Keratinocyte (primary cell): ENCODE data around the gene CD81. TPM values are rescaled to one million over a fixed set of nuclear protein-coding genes. Genes with fewer than 3 reads are reported as not detected.

Experiments used
- DNase-seq: peaks from one replicate; pipeline ENCODE4 v3.0.0-alpha.2; 2011; ENCODE audit warnings: low read depth, missing footprints, low spot score
- FAIRE-seq: peaks from 2 replicates; lab custom pipeline; 2011; peaks lifted over from hg19 to GRCh38; lab: Jason Lieb, UNC
- H2AFZ ChIP-seq: 2 replicates; pipeline ENCODE4 v1.6.0; 2012; ENCODE audit warnings: low read length, control low read depth, inconsistent platforms; ENCODE audit not compliant: control insufficient read depth
- H3K27ac ChIP-seq: 2 replicates; pipeline ENCODE4 v1.5.1; 2011; ENCODE audit warnings: low read length; ENCODE audit not compliant: control insufficient read depth, insufficient read depth
- H3K27me3 ChIP-seq: 3 replicates; pipeline ENCODE4 v1.6.0; 2011; ENCODE audit warnings: low read length; ENCODE audit not compliant: control insufficient read depth, insufficient read depth; ENCODE audit errors: extremely low read depth
- H3K36me3 ChIP-seq, 2 experiments: 2 replicates in 1 of 2; 3 replicates in 1 of 2; pipeline ENCODE4 v1.5.1; 2011; ENCODE audit warnings: low read length in 2 of 2, mild to moderate bottlenecking in 1 of 2; ENCODE audit not compliant: control insufficient read depth in 2 of 2, insufficient read depth in 2 of 2; ENCODE audit errors: extremely low read depth in 1 of 2
- H3K4me1 ChIP-seq: 3 replicates; pipeline ENCODE4 v1.5.1; 2011; ENCODE audit warnings: low read length; ENCODE audit not compliant: control insufficient read depth, insufficient read depth; ENCODE audit errors: extremely low read depth
- H3K4me2 ChIP-seq: 3 replicates; pipeline ENCODE4 v1.6.0; 2011; ENCODE audit warnings: low read depth, low read length; ENCODE audit not compliant: control insufficient read depth, insufficient read depth; ENCODE audit errors: extremely low read depth
- H3K4me3 ChIP-seq, 3 experiments: fragments of 200-600 bp in 1 of 3; sonication (generic) in 1 of 3; 2 replicates in 2 of 3; 3 replicates in 1 of 3; pipeline ENCODE4 v1.5.1; 2011 to 2016; ENCODE audit warnings: low read length in 3 of 3, mild to moderate bottlenecking in 3 of 3, control low read depth in 2 of 3, inconsistent platforms in 1 of 3, low read depth in 1 of 3, mixed read lengths in 1 of 3, mixed run types in 1 of 3, moderate library complexity in 1 of 3; ENCODE audit not compliant: control insufficient read depth in 2 of 3, insufficient read depth in 2 of 3; ENCODE audit errors: extremely low read depth in 1 of 3
- H3K79me2 ChIP-seq: 2 replicates; pipeline ENCODE4 v1.6.0; 2012; ENCODE audit warnings: low read length; ENCODE audit not compliant: control insufficient read depth, insufficient read depth
- H3K9ac ChIP-seq: 3 replicates; pipeline ENCODE4 v1.6.0; 2011; ENCODE audit warnings: low read length; ENCODE audit not compliant: control insufficient read depth, insufficient read depth; ENCODE audit errors: extremely low read depth
- H3K9me1 ChIP-seq: 3 replicates; pipeline ENCODE4 v1.6.0; 2011; ENCODE audit warnings: low read length; ENCODE audit not compliant: control insufficient read depth, insufficient read depth; ENCODE audit errors: extremely low read depth
- H3K9me3 ChIP-seq: 2 replicates; pipeline ENCODE4 v1.5.1; 2012; ENCODE audit warnings: low read depth, low read length; ENCODE audit not compliant: control insufficient read depth
- H4K20me1 ChIP-seq: 3 replicates; pipeline ENCODE4 v1.6.0; 2011; ENCODE audit warnings: low read length; ENCODE audit not compliant: control insufficient read depth, insufficient read depth; ENCODE audit errors: extremely low read depth
- EZH2 ChIP-seq: IDR thresholded peaks from one replicate; pipeline ENCODE4 v1.6.1; 2012; ENCODE audit warnings: inconsistent platforms, mild to moderate bottlenecking, low read length, moderate library complexity
- dilution Hi-C: fragments of 300-500 bp; cut with MboI; formaldehyde crosslinking; loops from one replicate; pipeline ENCODE4 v1.7.0; 2020; ENCODE audit warnings: low sequenced_read_pairs; ENCODE audit not compliant: extremely low pct_ligation_motif_present
- polyA plus RNA-seq, 5 experiments: library from polyadenylated mRNA; depleted of rRNA in 3 of 5; stranded (reverse) in 3 of 5; stranded (forward) in 1 of 5; unstranded in 1 of 5; fragments of >200 nt; gene quantifications; 1 replicate in 1 of 5; 2 replicates in 3 of 5; 3 replicates in 1 of 5; pipeline versions ENCODE4 v1.2.1 to v1.2.3, GENCODE V29; 2011 to 2012; ENCODE audit warnings: missing spikeins in 2 of 5, low read depth in 1 of 5, low replicate concordance in 1 of 5
- TF ChIP-seq, protein P1 (sequence below), 3 experiments: IDR thresholded peaks in 1 of 3; conservative IDR thresholded peaks in 1 of 3; optimal IDR thresholded peaks in 1 of 3; 2 replicates in 2 of 3; 3 replicates in 1 of 3; pipeline versions ENCODE3 to v1.5.1; 2011; ENCODE audit warnings: low read length in 3 of 3, mild to moderate bottlenecking in 3 of 3, moderate library complexity in 2 of 3, control low read depth in 1 of 3, inconsistent platforms in 1 of 3; ENCODE audit not compliant: insufficient read depth in 2 of 3; ENCODE audit errors: extremely low read depth in 1 of 3

Gene CD81
- polyA plus RNA-seq, 1 donor (not counting 4 experiments of a cell fraction or from before 2014, with no cell fraction given), result 194 TPM

DNA sequence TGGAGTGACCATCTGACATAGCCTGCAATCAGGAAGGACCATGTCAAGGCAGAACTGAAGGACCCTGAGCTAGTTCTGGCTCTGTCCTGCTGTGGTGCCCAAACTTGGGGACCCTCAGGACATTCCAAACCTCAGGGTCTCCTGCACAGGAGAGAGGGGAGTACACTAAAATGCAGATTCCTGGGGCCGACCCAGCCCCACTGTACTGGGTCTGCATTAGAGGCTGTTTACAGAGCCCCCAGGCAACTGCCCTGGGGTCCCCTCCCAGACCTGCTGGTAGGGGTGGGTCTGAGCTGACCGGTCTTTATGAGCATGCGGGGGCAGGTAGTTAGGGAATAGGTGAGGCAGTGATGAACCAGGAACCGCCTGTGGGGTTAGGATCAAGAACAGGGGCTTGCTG lies 60.4 kb downstream of the CD81 start:
- no peaks in the 10 kb centered on the region for H3K9me3 ChIP-seq
- no peak overlapping the region for H3K4me3 ChIP-seq
- no peak overlapping the region for H2AFZ ChIP-seq
- TF ChIP-seq EZH2, result no peak
- FAIRE-seq, result no peak
- no peaks in the 10 kb centered on the region for H3K27me3 ChIP-seq
- no peak overlapping the region for H3K27ac ChIP-seq
- no peaks in the 10 kb centered on the region for H3K4me1 ChIP-seq
- dilution Hi-C loops, result no loop called here
- H3K36me3 ChIP-seq, result no peaks in the 10 kb centered on the region
- H3K9ac ChIP-seq, result no peak overlapping the region
- H3K79me2 ChIP-seq, result no peaks in the 10 kb centered on the region
- no peak for DNase-seq
- H3K9me1 ChIP-seq, result no peaks in the 10 kb centered on the region
- H3K4me2 ChIP-seq, result no peak overlapping the region
- H4K20me1 ChIP-seq, result no peaks in the 10 kb centered on the region

DNA sequence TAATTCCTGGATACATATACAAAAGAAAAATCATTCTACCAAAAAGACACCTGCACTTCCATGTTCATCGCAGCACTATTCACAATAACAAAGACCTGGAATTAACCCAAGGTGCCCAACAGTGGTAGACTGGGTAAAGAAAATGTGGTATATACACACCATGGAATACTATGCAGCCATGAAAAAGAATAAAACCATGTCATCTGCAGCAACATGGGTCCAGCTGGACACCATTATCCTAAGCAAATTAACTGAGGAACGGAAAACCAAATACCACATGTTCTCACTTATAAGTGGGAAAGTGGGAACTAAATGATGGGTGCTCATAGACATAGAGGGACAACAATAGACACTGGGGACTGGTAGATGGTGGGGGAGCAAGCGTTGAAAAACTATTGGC lies 62.7 kb downstream of the CD81 start:
- H3K4me1 ChIP-seq, result no peaks in the 10 kb centered on the region
- dilution Hi-C loops, result no loop called here
- H3K36me3 ChIP-seq, result no peaks in the 10 kb centered on the region
- DNase-seq, result no peak
- no peak overlapping the region for H3K9ac ChIP-seq
- no peak overlapping the region for H3K4me3 ChIP-seq
- H3K27me3 ChIP-seq, result peaks cover 13% of the 10 kb centered on the region
- no peak overlapping the region for H3K27ac ChIP-seq
- no peaks in the 10 kb centered on the region for H3K9me1 ChIP-seq
- no peaks in the 10 kb centered on the region for H4K20me1 ChIP-seq
- TF ChIP-seq, protein P1, sequence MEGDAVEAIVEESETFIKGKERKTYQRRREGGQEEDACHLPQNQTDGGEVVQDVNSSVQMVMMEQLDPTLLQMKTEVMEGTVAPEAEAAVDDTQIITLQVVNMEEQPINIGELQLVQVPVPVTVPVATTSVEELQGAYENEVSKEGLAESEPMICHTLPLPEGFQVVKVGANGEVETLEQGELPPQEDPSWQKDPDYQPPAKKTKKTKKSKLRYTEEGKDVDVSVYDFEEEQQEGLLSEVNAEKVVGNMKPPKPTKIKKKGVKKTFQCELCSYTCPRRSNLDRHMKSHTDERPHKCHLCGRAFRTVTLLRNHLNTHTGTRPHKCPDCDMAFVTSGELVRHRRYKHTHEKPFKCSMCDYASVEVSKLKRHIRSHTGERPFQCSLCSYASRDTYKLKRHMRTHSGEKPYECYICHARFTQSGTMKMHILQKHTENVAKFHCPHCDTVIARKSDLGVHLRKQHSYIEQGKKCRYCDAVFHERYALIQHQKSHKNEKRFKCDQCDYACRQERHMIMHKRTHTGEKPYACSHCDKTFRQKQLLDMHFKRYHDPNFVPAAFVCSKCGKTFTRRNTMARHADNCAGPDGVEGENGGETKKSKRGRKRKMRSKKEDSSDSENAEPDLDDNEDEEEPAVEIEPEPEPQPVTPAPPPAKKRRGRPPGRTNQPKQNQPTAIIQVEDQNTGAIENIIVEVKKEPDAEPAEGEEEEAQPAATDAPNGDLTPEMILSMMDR (optimal IDR thresholded peaks at IDR 0.05 in 1 of 3, IDR thresholded peaks at IDR 0.05 in 1 of 3, conservative IDR thresholded peaks at IDR 0.05 in 1 of 3; ENCODE audit: extremely low read depth in 1 of 3, insufficient read depth in 2 of 3, low read length in 3 of 3), result no peak
- no peak for TF ChIP-seq EZH2
- no peaks in the 10 kb centered on the region for H3K9me3 ChIP-seq
- no peak overlapping the region for H3K4me2 ChIP-seq
- H3K79me2 ChIP-seq, result no peaks in the 10 kb centered on the region
- FAIRE-seq, result no peak
- no peak overlapping the region for H2AFZ ChIP-seq

DNA sequence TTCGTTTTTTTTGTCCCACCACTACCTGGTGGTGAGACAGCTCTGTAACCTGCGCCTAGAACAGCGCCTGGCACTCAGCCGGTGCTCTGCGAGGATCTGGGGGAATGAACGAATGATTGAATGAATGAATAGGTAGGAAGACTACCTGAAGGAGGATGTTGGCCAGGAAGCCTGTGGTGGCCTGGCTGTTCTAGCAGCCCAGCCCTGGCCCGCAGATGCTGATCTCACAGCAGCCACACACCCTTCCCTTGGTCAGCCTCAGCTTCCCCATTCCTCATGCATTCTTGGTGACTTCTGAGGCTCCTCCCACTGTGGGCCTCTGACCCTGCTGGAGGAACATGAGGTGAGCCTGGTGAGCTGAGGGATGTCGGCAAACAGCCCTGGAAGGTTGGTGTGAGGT lies 63.5 kb downstream of the CD81 start:
- H2AFZ ChIP-seq, result no peak overlapping the region
- no peak for TF ChIP-seq EZH2
- TF ChIP-seq, protein P1 (optimal IDR thresholded peaks at IDR 0.05 in 1 of 3, IDR thresholded peaks at IDR 0.05 in 1 of 3, conservative IDR thresholded peaks at IDR 0.05 in 1 of 3; ENCODE audit: extremely low read depth in 1 of 3, insufficient read depth in 2 of 3, low read length in 3 of 3), result no peak
- no peaks in the 10 kb centered on the region for H3K9me1 ChIP-seq
- peaks cover 18% of the 10 kb centered on the region for H3K27me3 ChIP-seq
- H3K27ac ChIP-seq, result no peak overlapping the region
- no peak overlapping the region for H3K4me3 ChIP-seq
- H3K4me1 ChIP-seq, result no peaks in the 10 kb centered on the region
- no peaks in the 10 kb centered on the region for H3K36me3 ChIP-seq
- H3K4me2 ChIP-seq, result no peak overlapping the region
- dilution Hi-C loops, result no loop called here
- DNase-seq, result no peak
- FAIRE-seq, result no peak
- no peaks in the 10 kb centered on the region for H4K20me1 ChIP-seq
- H3K79me2 ChIP-seq, result no peaks in the 10 kb centered on the region
- H3K9ac ChIP-seq, result no peak overlapping the region
- no peaks in the 10 kb centered on the region for H3K9me3 ChIP-seq
